Thoracic aorta (tissue), 2 donors: ENCODE data around the gene SLC25A3. TPM values are rescaled to one million over a fixed set of nuclear protein-coding genes. Genes with fewer than 3 reads are reported as not detected.
A peak's percentile ranks its signal among the peaks of the same experiment; 100 is the strongest.
"Not testable (repeated sequence)": the region's sequence is repeated elsewhere in the genome, so short reads cannot be mapped to it uniquely, and the experiment has no call there.

ENCODE experiments used
- ATAC-seq: fragments of 150-250 bp; one replicate; pipeline ENCODE4 v1.8.0; 2017; ENCODE audit warnings: low read depth; ENCODE audit not compliant: insufficient number of reproducible peaks, low FRiP score
- DNase-seq: peaks from one replicate; pipeline ENCODE4 v3.0.0-alpha.2; 2020; ENCODE audit warnings: low spot score
- H3K27ac ChIP-seq, 2 donors: fragments of 200-600 bp; sonication (generic); 1 replicate in 1 of 2; 2 replicates in 1 of 2; pipeline ENCODE4 v1.5.1; 2016; ENCODE audit warnings: mild to moderate bottlenecking in 2 of 2, moderate library complexity in 2 of 2
- H3K27me3 ChIP-seq: fragments of 200-600 bp; sonication (generic); replicated peaks from 2 replicates; pipeline ENCODE4 v1.6.0; 2016; ENCODE audit warnings: mild to moderate bottlenecking; ENCODE audit not compliant: insufficient read depth
- H3K36me3 ChIP-seq: fragments of 200-600 bp; sonication (generic); one replicate; pipeline ENCODE4 v1.5.1; 2016
- H3K4me1 ChIP-seq, 2 donors: fragments of 200-600 bp; sonication (generic); 1 replicate in 1 of 2; 2 replicates in 1 of 2; pipeline versions ENCODE4 v1.5.1 to v1.6.0; 2016; ENCODE audit warnings: low read depth in 2 of 2, mild to moderate bottlenecking in 1 of 2; ENCODE audit not compliant: control insufficient read depth in 1 of 2
- H3K4me3 ChIP-seq: fragments of 200-600 bp; sonication (generic); 2 replicates; pipeline ENCODE4 v1.5.1; 2016; ENCODE audit warnings: mild to moderate bottlenecking
- H3K9me3 ChIP-seq: fragments of 200-600 bp; sonication (generic); 2 replicates; pipeline ENCODE4 v1.5.1; 2016
- CTCF ChIP-seq: fragments of 200-600 bp; sonication (generic); IDR thresholded peaks from one replicate; pipeline ENCODE4 v1.5.1; 2019; ENCODE audit warnings: antibody characterized with exemption
- total RNA-seq, 2 donors: library from RNA; depleted of rRNA; stranded (reverse); fragments of >200 nt; gene quantifications; one replicate each; pipeline versions ENCODE4 v1.1.0 to v1.2.3, GENCODE V29; 2016

Gene SLC25A3
- total RNA-seq, 2 donors from 2014 or later, result 362 to 445 TPM

- Histone ChIP-seq H3K27me3 (no peaks in the 10 kb centered on the region), H3K4me3 (no peak overlapping the region), H3K36me3 (peaks cover 2% of the 10 kb centered on the region), H3K9me3 (no peaks in the 10 kb centered on the region), H3K4me1 (peaks cover 0 to 5% of the 10 kb centered on the region in 2 donors), H3K27ac (no peak overlapping the region)
- TF ChIP-seq CTCF, result no peak
- DNase-seq (no peak), ATAC-seq (no peak)
These were observed 44.5 kb downstream of the SLC25A3 start for GRCh38 chr12:98638009-98638408.

DNA sequence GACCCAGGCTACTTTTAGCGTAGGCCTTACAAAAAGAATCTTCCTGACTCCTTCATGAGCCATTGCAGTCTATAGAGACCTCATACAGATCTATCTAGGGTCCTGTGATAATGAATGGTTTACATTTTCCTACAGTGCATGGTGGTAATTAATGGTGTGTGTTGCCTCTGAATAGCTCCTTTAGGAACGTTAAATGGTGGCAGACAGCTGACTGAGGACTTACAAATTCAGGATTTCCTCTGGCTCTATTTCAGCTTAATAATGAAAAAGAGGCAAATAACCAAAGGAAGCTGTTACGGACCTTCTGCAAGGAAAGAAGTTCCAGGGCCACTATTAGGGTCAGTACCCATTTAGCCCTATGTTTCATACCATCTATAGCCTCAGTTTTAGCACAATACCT, 46.0 kb downstream of the SLC25A3 start:
- Histone ChIP-seq H3K4me3 (no peak overlapping the region), H3K27ac (no peak overlapping the region), H3K9me3 (no peaks in the 10 kb centered on the region), H3K36me3 (no peaks in the 10 kb centered on the region), H3K27me3 (no peaks in the 10 kb centered on the region), H3K4me1 (peaks cover 0 to 15% of the 10 kb centered on the region in 2 donors)
- DNase-seq, result no peak
- TF ChIP-seq CTCF, result no peak
- no peak for ATAC-seq

DNA sequence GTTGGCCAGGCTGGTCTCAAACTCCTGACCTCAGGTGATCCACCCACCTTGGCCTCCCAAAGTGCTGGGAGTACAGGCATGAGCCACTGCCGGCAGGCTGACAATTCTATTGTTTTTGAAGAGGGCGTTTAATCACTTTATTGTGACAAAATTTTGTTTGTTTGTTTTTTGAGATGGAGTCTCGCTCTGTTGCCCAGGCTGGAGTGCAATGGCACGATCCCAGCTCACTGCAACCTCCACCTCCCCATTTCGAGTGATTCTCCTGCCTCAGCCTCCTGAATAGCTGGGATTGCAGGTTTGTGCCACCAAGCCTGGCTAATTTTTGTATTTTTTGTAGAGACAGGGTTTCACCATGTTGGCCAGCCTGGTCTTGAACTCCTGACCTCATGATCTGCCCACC, 49.3 kb downstream of the SLC25A3 start:
- H3K36me3 ChIP-seq, H3K27ac ChIP-seq, ATAC-seq, DNase-seq, H3K27me3 ChIP-seq, H3K9me3 ChIP-seq: not testable (repeated sequence)
- H3K4me1 ChIP-seq, result peaks cover 0 to 33% of the 10 kb centered on the region in 2 donors
- H3K4me3 ChIP-seq, result peak overlapping the region; percentile 92

DNA sequence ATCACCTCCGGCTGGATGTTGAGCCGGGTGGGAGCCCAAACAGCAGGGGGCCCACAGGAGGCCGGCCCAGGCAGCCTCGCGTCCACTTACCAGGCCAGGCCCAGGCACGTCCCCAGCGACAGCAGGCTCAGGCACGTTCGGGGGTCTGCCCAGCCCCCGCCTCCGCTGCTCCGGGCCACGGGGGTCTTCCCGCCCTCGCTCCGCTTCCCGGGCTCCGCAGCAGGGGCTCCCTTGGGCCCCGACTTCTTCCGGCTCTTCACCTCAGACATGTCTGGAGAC, 50.9 kb downstream of the SLC25A3 start:
- no peak for TF ChIP-seq CTCF
- Histone ChIP-seq H3K27ac (peak overlapping the region; percentile 66 to 73), H3K4me3 (peak overlapping the region; percentile 92), H3K4me1 (peaks cover 0 to 39% of the 10 kb centered on the region in 2 donors), H3K9me3 (no peaks in the 10 kb centered on the region), H3K36me3 (no peaks in the 10 kb centered on the region), H3K27me3 (no peaks in the 10 kb centered on the region)
- no peak for DNase-seq
- no peak for ATAC-seq

- no peaks in the 10 kb centered on the region for H3K9me3 ChIP-seq
- H3K27ac ChIP-seq, result peak within 1 kb of the TSS; percentile 66 to 73
- ATAC-seq, result peak; percentile 93
- peaks cover 4% of the 10 kb centered on the region for H3K36me3 ChIP-seq
- no peak for TF ChIP-seq CTCF
- H3K4me3 ChIP-seq, result peak within 1 kb of the TSS; percentile 92
- peaks cover 0 to 39% of the 10 kb centered on the region in 2 donors for H3K4me1 ChIP-seq
- H3K27me3 ChIP-seq, result no peaks in the 10 kb centered on the region
- DNase-seq, result peak; percentile 86
These were observed 51.5 kb downstream of the SLC25A3 start, which contains the start of the genes APAF1 and IKBIP for GRCh38 chr12:98644712-98645571. Gene APAF1 (plus strand): TSS chr12:98645290. CDS start chr12:98648360, 3,070 bp downstream. Gene IKBIP (minus strand): TSS chr12:98644788. CDS start chr12:98644701, 87 bp downstream.
